H1 (cell line): ENCODE measurements around the gene CITED1. TPM values are rescaled to one million over a fixed set of nuclear protein-coding genes. Genes with fewer than 3 reads are reported as not detected.

Source experiments
- HDAC6 ChIP-seq: IDR thresholded peaks from one replicate; pipeline ENCODE4 v1.7.1; 2012; ENCODE audit warnings: low read depth, mild to moderate bottlenecking, inconsistent platforms, low read length, moderate library complexity
- polyA plus RNA-seq, 7 experiments: library from polyadenylated mRNA; depleted of rRNA in 3 of 7; stranded (reverse) in 5 of 7; unstranded in 2 of 7; fragments of >200 nt in 5 of 7; fragments of 200-250 nt in 2 of 7; gene quantifications; 1 replicate in 5 of 7; 2 replicates in 1 of 7; 4 replicates in 1 of 7; pipeline versions ENCODE4 v1.2.1 to v1.2.3, GENCODE V29; 2011 to 2013; ENCODE audit warnings: missing spikeins in 2 of 7, mixed read lengths in 2 of 7
- total RNA-seq: library from RNA; stranded (reverse); fragmentation: NEBNext Ultra II Directional; extraction: Animal tissue kit (Norgen Biotek cat#: 25700); gene quantifications from 2 replicates; pipeline ENCODE4 v1.2.1, GENCODE V29; 2021

Gene CITED1
- total and polyA plus RNA-seq, 2 of the 8 experiments (the other 6 are each of a cell fraction or from before 2014, with no cell fraction given), result 1.2 to 2.4 TPM

- TF ChIP-seq HDAC6, result no peak
These were observed 3.8 kb upstream of the CITED1 start (continued) for GRCh38 chrX:72309297-72310071.
